NB4 (cell line): ENCODE results near the gene WDR47.
A peak's percentile ranks its signal among the peaks of the same experiment; 100 is the strongest.

ENCODE experiments used
- DNase-seq: peaks from one replicate; pipeline ENCODE4 v3.0.0; 2010; ENCODE audit warnings: low read depth
- H3K4me3 ChIP-seq: one replicate; pipeline ENCODE4 v1.5.1; 2011; ENCODE audit warnings: mild to moderate bottlenecking, low read depth, low read length, moderate library complexity
- MYC ChIP-seq: IDR thresholded peaks from 2 replicates; pipeline ENCODE4 v1.6.1; 2011; ENCODE audit warnings: low read depth, low read length
- POLR2A ChIP-seq: IDR thresholded peaks from 2 replicates; pipeline ENCODE4 v1.6.1; 2011; ENCODE audit warnings: mild to moderate bottlenecking; ENCODE audit not compliant: insufficient read length; ENCODE audit errors: extremely low read depth
- TF ChIP-seq, protein P1 (sequence below): IDR thresholded peaks from one replicate; pipeline ENCODE4 v1.5.1; 2012; ENCODE audit warnings: low read depth, low read length
- TF ChIP-seq, protein P2 (sequence below): IDR thresholded peaks from 2 replicates; pipeline ENCODE4 v1.6.1; 2011; ENCODE audit warnings: low read depth, low read length

Gene WDR47

DNA sequence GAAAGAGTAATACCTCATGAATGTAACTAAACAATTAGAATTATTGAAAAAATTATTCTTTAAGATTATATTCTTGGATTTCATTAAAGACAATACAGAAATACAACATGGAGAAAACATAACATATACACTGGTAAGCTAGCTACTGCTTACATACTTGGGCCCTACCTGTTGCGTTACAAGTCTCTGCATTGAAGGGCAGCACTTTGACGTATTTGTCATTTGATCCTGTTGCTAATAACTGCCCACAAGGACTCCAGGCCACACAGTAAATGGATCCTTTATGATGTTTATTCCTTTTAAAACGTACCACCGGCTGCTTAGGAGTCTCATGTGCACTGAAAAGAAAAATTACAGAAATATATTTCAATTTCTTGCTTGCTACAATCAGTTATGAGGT is 58.8 kb downstream of the WDR47 start:
- no peak for TF ChIP-seq MYC
- DNase-seq: no peak
- H3K4me3 ChIP-seq: no peak overlapping the region

DNA sequence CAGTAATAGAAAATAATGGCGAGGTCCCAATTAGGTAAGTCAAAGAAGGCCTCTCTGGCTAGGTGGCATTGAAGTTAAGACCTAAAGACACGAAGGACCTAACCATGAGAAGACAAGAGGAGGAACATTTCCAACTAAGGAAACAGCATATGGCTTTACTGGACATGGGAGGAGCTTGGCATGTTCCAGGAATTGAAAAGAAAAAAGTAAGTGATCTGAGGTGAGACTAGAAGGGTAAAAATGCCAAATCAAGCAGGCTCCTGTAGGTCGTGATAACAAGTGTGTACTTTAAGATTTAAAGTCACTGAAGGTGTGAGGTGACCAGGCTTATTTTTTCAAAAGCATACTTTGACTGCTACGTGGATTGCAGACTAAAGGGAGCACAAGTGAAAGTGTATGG is 65.2 kb downstream of the WDR47 start:
- H3K4me3 ChIP-seq: no peak overlapping the region
- no peak for TF ChIP-seq POLR2A
- DNase-seq: no peak

DNA sequence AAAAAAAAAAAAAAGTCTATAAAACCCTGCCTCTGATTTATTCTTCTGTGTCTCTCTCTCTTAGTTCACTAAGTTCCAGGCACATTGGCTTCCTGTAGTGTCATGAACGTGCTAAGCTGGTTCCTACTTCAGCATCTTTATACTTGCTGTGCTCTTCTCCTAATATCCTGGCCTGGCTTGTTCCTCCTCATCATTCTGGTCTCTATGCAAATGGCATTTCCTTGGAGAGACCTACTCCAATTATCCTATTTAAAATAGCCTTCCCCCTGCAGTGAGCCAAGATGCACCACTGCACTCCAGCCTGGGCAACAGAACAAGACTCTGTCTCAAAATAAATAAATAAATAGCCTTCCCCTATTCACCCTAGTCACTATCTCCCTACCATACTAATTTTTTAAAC is 69.0 kb downstream of the WDR47 start:
- TF ChIP-seq, protein P1, sequence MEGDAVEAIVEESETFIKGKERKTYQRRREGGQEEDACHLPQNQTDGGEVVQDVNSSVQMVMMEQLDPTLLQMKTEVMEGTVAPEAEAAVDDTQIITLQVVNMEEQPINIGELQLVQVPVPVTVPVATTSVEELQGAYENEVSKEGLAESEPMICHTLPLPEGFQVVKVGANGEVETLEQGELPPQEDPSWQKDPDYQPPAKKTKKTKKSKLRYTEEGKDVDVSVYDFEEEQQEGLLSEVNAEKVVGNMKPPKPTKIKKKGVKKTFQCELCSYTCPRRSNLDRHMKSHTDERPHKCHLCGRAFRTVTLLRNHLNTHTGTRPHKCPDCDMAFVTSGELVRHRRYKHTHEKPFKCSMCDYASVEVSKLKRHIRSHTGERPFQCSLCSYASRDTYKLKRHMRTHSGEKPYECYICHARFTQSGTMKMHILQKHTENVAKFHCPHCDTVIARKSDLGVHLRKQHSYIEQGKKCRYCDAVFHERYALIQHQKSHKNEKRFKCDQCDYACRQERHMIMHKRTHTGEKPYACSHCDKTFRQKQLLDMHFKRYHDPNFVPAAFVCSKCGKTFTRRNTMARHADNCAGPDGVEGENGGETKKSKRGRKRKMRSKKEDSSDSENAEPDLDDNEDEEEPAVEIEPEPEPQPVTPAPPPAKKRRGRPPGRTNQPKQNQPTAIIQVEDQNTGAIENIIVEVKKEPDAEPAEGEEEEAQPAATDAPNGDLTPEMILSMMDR: no peak
- TF ChIP-seq POLR2A (no peak), MYC (no peak)
- no peak overlapping the region for H3K4me3 ChIP-seq
- DNase-seq: no peak

DNA sequence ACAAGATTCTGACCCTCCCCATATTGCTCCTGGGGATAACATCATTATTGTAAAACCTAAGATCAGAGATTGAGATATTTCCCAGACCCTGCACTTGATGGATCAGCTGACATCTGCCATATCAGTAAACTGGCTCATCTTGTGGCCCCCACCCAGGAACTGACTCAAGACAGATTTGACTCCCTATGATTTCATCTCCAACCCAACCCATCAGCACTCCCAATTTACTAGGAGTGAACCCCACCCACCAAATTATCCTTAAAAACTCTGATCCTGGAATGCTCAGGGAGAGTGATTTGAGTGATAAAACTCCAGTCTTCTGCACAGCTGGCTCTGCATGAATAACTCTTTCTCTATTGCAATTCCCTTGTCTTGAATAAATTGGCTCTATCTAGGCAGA is 72.6 kb downstream of the WDR47 start:
- no peak overlapping the region for H3K4me3 ChIP-seq
- DNase-seq: no peak
- TF ChIP-seq, protein P1: no peak
- no peak for TF ChIP-seq POLR2A
- TF ChIP-seq MYC: no peak
- TF ChIP-seq, protein P2, sequence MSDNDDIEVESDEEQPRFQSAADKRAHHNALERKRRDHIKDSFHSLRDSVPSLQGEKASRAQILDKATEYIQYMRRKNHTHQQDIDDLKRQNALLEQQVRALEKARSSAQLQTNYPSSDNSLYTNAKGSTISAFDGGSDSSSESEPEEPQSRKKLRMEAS: no peak

DNA sequence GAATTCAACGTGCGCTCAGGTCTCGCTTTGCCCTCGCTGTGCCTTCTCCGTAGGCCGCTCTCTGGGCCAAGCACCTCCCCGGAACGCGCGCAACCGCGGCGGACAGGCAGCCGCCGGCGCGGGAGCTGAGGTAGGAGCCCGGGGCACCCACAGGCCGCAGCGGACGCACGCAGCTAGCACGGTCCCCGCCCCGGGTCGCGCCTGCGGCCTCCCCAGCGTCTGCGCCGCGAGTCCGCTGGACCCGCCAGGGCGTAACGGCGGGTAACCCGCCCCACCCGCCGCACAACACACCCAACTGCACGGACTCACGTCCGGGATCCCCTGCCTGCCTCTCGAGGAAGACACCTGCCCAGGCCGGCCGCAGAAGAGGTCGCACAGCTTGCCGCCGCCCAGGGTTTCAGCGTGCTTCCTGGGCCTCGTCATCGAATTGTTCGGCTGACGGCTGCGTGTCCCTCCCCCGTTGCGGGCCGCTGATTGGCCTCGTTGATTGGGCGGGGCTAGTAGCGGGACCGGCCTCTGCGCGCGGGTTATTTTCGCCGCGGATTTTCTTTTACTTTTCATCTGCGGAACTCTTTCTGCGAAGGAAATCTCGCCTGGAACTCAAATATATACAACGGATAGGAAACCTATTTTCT is 78.7 kb downstream of the WDR47 start, which contains the start of gene CLCC1:
CLCC1 (minus strand) TSS at position 433 of the 635 bp plus-strand sequence. CDS start 13,047 bp downstream, outside the sequence.
- TF ChIP-seq MYC (no peak; the same call in 1 of the 2 replicates), POLR2A (peak; percentile 85)
- TF ChIP-seq, protein P2: peak; percentile 56; the same call in 1 of the 2 replicates
- peak; percentile 93 for DNase-seq
- H3K4me3 ChIP-seq: peak within 1 kb of the TSS; percentile 77

DNA sequence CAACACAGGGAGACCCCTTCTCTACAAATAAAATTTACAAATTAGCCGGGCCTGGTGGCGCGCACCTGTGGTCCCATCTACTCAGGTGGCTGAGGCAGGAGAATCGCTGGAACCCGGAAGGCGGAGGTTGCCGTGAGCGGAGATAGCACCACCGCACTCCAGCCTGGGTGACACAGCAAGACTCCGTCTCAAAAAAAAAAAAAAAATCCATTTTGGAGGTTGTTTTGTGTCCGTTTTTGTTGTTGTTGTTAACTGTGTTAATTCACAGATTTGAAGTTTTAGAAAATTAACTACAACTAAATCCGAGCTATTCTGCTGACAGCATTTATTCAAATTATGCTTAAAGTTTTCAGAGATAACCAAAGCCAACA is 79.2 kb downstream of the WDR47 start:
- H3K4me3 ChIP-seq: peak overlapping the region; percentile 77
- TF ChIP-seq MYC: no peak
- TF ChIP-seq POLR2A: no peak
- TF ChIP-seq, protein P2: no peak
- TF ChIP-seq, protein P1: no peak
- DNase-seq: peak; percentile 28

DNA sequence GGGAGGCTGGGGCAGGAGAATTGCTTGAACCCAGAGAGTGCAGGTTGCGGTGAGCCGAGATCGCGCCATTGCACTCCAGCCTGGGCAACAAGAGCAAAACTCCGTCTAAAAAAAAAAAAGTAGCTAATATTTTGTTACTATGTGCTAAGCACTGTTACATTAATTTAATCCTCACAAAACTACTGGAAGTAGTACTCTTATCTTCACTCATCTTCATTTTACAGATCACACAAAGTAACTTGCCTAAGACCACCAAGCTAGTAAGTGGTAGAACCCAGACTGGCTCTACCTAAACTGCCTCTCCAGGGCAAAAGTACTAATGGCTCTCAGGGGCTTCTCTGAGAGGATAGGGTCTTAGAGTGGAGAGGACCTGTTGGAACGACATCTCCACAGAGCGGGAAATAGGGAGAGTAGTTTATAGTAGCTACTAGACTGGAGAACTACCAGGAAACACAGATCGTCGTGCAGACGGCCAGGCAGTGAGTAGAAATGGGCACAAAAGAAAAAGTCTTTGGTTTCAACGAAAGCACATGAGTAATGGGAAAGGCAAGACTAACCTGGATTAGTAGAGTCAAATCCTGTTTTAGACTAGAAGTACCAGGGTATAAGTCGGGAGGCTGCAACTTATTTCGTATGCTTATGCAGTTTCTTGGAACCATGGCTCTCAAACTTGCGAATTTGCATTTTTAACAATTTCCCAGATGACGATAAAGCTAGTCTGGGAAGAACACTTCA is 80.0 kb downstream of the WDR47 start:
- peak overlapping the region; percentile 77 for H3K4me3 ChIP-seq
- TF ChIP-seq MYC (no peak), POLR2A (no peak)
- TF ChIP-seq, protein P1: no peak
- TF ChIP-seq, protein P2: no peak
- DNase-seq: no peak
